NCI-H2081 (cell line): Measurements from ENCODE around the gene CYFIP2.

Experiments
- DNase-seq, 2 experiments: peaks; one replicate each; lab custom pipeline; 2025; lab: John Stamatoyannopoulos, UW

CYFIP2 gene

GRCh38 chr5:157358871-157359270 is 92.9 kb downstream of the CYFIP2 start:
- DNase-seq: no peak

- no peak for DNase-seq
These were observed 93.6 kb downstream of the CYFIP2 start for GRCh38 chr5:157359356-157360055.

- no peak for DNase-seq
These were observed 96.1 kb downstream of the CYFIP2 start for GRCh38 chr5:157362012-157362411.

- DNase-seq: no peak
These were observed 96.6 kb downstream of the CYFIP2 start for GRCh38 chr5:157362502-157362901.

GRCh38 chr5:157362982-157363381 is 97.1 kb downstream of the CYFIP2 start:
- DNase-seq: no peak

- no peak for DNase-seq
These were observed 99.8 kb downstream of the CYFIP2 start for GRCh38 chr5:157365732-157366131.

GRCh38 chr5:157366741-157367674 is 101.1 kb downstream of the CYFIP2 start:
- no peak for DNase-seq

GRCh38 chr5:157369507-157369906 is 103.6 kb downstream of the CYFIP2 start:
- no peak for DNase-seq

GRCh38 chr5:157370967-157371366 is 105.0 kb downstream of the CYFIP2 start:
- DNase-seq: no peak

- no peak for DNase-seq
These were observed 105.9 kb downstream of the CYFIP2 start for GRCh38 chr5:157371655-157372471.

GRCh38 chr5:157372472-157372822 is 106.5 kb downstream of the CYFIP2 start:
- no peak for DNase-seq

- DNase-seq: no peak
These were observed 112.6 kb downstream of the CYFIP2 start for GRCh38 chr5:157378509-157378908.

- DNase-seq: no peak
These were observed 114.1 kb downstream of the CYFIP2 start for GRCh38 chr5:157379983-157380382.

GRCh38 chr5:157381746-157382145 is 115.8 kb downstream of the CYFIP2 start:
- no peak for DNase-seq

GRCh38 chr5:157382996-157383800 is 117.3 kb downstream of the CYFIP2 start:
- no peak for DNase-seq

GRCh38 chr5:157384971-157385709 is 119.2 kb downstream of the CYFIP2 start:
- no peak for DNase-seq

GRCh38 chr5:157387041-157387563 is 121.2 kb downstream of the CYFIP2 start:
- DNase-seq: no peak

- DNase-seq: no peak
These were observed 121.8 kb downstream of the CYFIP2 start for GRCh38 chr5:157387683-157388093.

GRCh38 chr5:157388111-157388710 is 122.3 kb downstream of the CYFIP2 start:
- no peak for DNase-seq

GRCh38 chr5:157389103-157389502 is 123.2 kb downstream of the CYFIP2 start:
- DNase-seq: no peak
